Tibial artery (tissue), 4 donors: ENCODE results near the gene DPP4.

Experiments
- DNase-seq, 2 donors: peaks; one replicate each; pipeline ENCODE4 v3.0.0-alpha.2; 2019
- H3K27ac ChIP-seq, 2 donors: fragments of 200-600 bp; sonication (generic) in 1 of 2; 1 replicate in 1 of 2; 2 replicates in 1 of 2; pipeline ENCODE4 v1.5.1; 2018 to 2019; ENCODE audit warnings: mild to moderate bottlenecking in 1 of 2
- H3K27me3 ChIP-seq, 2 donors: fragments of 200-600 bp; sonication (generic) in 1 of 2; one replicate each; pipeline versions ENCODE4 v1.5.1 to v1.6.0; 2016 to 2019
- H3K36me3 ChIP-seq, 3 donors: fragments of 200-600 bp; sonication (generic) in 2 of 3; one replicate each; pipeline ENCODE4 v1.5.1; 2016 to 2019; ENCODE audit warnings: mild to moderate bottlenecking in 2 of 3
- H3K4me1 ChIP-seq, 4 donors: fragments of 200-600 bp; sonication (generic) in 2 of 4; 1 replicate in 3 of 4; 2 replicates in 1 of 4; pipeline ENCODE4 v1.5.1; 2016 to 2019
- H3K4me3 ChIP-seq, 2 donors: fragments of 200-600 bp; sonication (generic) in 1 of 2; 1 replicate in 1 of 2; 2 replicates in 1 of 2; pipeline ENCODE4 v1.5.1; 2018 to 2019; ENCODE audit warnings: mild to moderate bottlenecking in 2 of 2
- H3K9me3 ChIP-seq, 3 donors: fragments of 200-600 bp; sonication (generic) in 1 of 3; one replicate each; pipeline ENCODE4 v1.5.1; 2016 to 2019
- CTCF ChIP-seq, 2 experiments: fragments of 200-600 bp in 1 of 2; fragments of 450-650 bp in 1 of 2; IDR thresholded peaks; one replicate each; pipeline ENCODE4 v1.5.1; 2017 to 2019; ENCODE audit warnings: antibody characterized with exemption in 2 of 2, mild to moderate bottlenecking in 1 of 2, moderate library complexity in 1 of 2
- intact Hi-C: fragments of 100-400 bp; cut with DNase I; formaldehyde crosslinking; loops from one replicate; pipeline ENCODE4 v1.15.0; 2023; ENCODE audit warnings: low total_unique reads

Gene DPP4

GRCh38 chr2:162044586-162044985 lies 29.4 kb downstream of the DPP4 start:
- intact Hi-C loops, result no loop called here
- Histone ChIP-seq H3K4me3 (no peak overlapping the region), H3K4me1 (no peaks in the 10 kb centered on the region), H3K27ac (no peak overlapping the region), H3K27me3 (peaks cover 0 to 2% of the 10 kb centered on the region in 2 donors), H3K36me3 (no peaks in the 10 kb centered on the region), H3K9me3 (no peaks in the 10 kb centered on the region)
- no peak for TF ChIP-seq CTCF (IDR thresholded peaks at IDR 0.05)
- no peak for DNase-seq

- Histone ChIP-seq H3K4me1 (no peaks in the 10 kb centered on the region), H3K4me3 (no peak overlapping the region), H3K27me3 (peaks cover 0 to 2% of the 10 kb centered on the region in 2 donors), H3K9me3 (no peaks in the 10 kb centered on the region), H3K36me3 (no peaks in the 10 kb centered on the region), H3K27ac (no peak overlapping the region)
- no peak for DNase-seq
- intact Hi-C loops, result no loop called here
- TF ChIP-seq CTCF (IDR thresholded peaks at IDR 0.05), result no peak
These were observed 30.9 kb downstream of the DPP4 start for GRCh38 chr2:162043132-162043531.

- no peak for DNase-seq
- H3K4me3 ChIP-seq, result no peak overlapping the region
- H3K27ac ChIP-seq, result no peak overlapping the region
- TF ChIP-seq CTCF (IDR thresholded peaks at IDR 0.05), result no peak
- intact Hi-C loops, result no loop called here
- H3K4me1 ChIP-seq, result no peaks in the 10 kb centered on the region
- H3K27me3 ChIP-seq, result peaks cover 0 to 2% of the 10 kb centered on the region in 2 donors
- H3K9me3 ChIP-seq, result no peaks in the 10 kb centered on the region
- no peaks in the 10 kb centered on the region for H3K36me3 ChIP-seq
These were observed 32.5 kb downstream of the DPP4 start for GRCh38 chr2:162041485-162041884.

- DNase-seq, result no peak
- H3K9me3 ChIP-seq, result no peaks in the 10 kb centered on the region
- intact Hi-C loops, result no loop called here
- TF ChIP-seq CTCF (IDR thresholded peaks at IDR 0.05), result no peak
- H3K27ac ChIP-seq, result no peak overlapping the region
- H3K4me3 ChIP-seq, result no peak overlapping the region
- no peaks in the 10 kb centered on the region for H3K27me3 ChIP-seq
- H3K36me3 ChIP-seq, result no peaks in the 10 kb centered on the region
- H3K4me1 ChIP-seq, result no peaks in the 10 kb centered on the region
These were observed 35.3 kb downstream of the DPP4 start for GRCh38 chr2:162038725-162039124.

GRCh38 chr2:162037886-162038285 lies 36.1 kb downstream of the DPP4 start:
- H3K4me1 ChIP-seq, result no peaks in the 10 kb centered on the region
- H3K36me3 ChIP-seq, result no peaks in the 10 kb centered on the region
- TF ChIP-seq CTCF (IDR thresholded peaks at IDR 0.05), result no peak
- no peak overlapping the region for H3K4me3 ChIP-seq
- no peaks in the 10 kb centered on the region for H3K9me3 ChIP-seq
- DNase-seq, result no peak
- no peaks in the 10 kb centered on the region for H3K27me3 ChIP-seq
- intact Hi-C loops, result no loop called here
- no peak overlapping the region for H3K27ac ChIP-seq
